Suprapubic skin (tissue), 4 donors: ENCODE results near the gene TCF20.

Experiments used
- CTCF ChIP-seq, 2 donors: fragments of 200-600 bp in 1 of 2; fragments of 450-650 bp in 1 of 2; sonication (generic) in 1 of 2; IDR thresholded peaks; one replicate each; pipeline ENCODE4 v1.5.1; 2016 to 2019; ENCODE audit warnings: antibody characterized with exemption in 2 of 2, mild to moderate bottlenecking in 1 of 2, moderate library complexity in 1 of 2
- EP300 ChIP-seq: sonication (generic); formaldehyde crosslinking; IDR thresholded peaks from one replicate; pipeline ENCODE4 v1.6.1; 2017; ENCODE audit warnings: antibody characterized with exemption
- POLR2A ChIP-seq, 2 donors: fragments of 450-650 bp; IDR thresholded peaks; one replicate each; pipeline ENCODE4 v1.6.1; 2017; ENCODE audit warnings: antibody characterized with exemption in 2 of 2, mild to moderate bottlenecking in 2 of 2, moderate library complexity in 2 of 2
- POLR2AphosphoS5 ChIP-seq, 3 donors: sonication (generic); formaldehyde crosslinking; IDR thresholded peaks; one replicate each; pipeline ENCODE4 v1.6.1; 2017; ENCODE audit warnings: antibody characterized with exemption in 3 of 3

DNA sequence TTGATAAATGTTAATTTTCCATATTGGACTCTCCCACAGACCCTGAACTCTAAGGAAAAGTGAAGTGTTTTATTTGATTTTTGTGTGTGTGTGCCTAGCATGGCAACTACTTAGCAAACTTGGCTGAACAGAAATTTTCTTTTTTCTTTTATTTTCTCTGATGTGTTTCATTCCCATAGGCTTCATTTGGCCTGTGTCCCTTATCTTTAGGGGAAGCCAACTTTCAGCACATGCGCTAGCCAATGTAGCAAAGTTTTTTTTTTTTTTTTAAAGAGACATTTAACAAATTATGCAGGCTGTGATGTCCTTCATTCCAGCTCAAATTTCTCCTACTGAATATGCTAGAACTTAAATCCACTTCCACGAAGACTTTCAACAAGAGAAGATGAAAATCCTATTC lies 14.2 kb downstream of the TCF20 start:
- no peak for TF ChIP-seq CTCF (IDR thresholded peaks at IDR 0.05)
- no peak for TF ChIP-seq POLR2AphosphoS5 (IDR thresholded peaks at IDR 0.05)
- TF ChIP-seq EP300 = no peak
- TF ChIP-seq POLR2A (IDR thresholded peaks at IDR 0.05) = no peak
